Loucy (cell line): Measurements from ENCODE around the gene HOPX.
"Not testable (repeated sequence)": the region's sequence is repeated elsewhere in the genome, so short reads cannot be mapped to it uniquely, and the experiment has no call there.

Source experiments
- H2AFZ ChIP-seq: fragments of 200-600 bp; sonication (generic); 2 replicates; pipeline ENCODE4 v1.6.0; 2016; ENCODE audit warnings: antibody characterized with exemption, mild to moderate bottlenecking, low read length, moderate library complexity
- H3F3A ChIP-seq: fragments of 200-600 bp; 2 replicates; pipeline ENCODE4 v1.6.0; 2016; ENCODE audit warnings: antibody characterized with exemption, low read depth, mild to moderate bottlenecking
- H3K27me3 ChIP-seq: fragments of 200-600 bp; sonication (generic); 2 replicates; pipeline ENCODE4 v1.6.1; 2014; ENCODE audit warnings: low read length, mild to moderate bottlenecking; ENCODE audit not compliant: insufficient read depth, poor library complexity, severe bottlenecking
- H3K36me3 ChIP-seq: fragments of 200-600 bp; sonication (generic); 2 replicates; pipeline ENCODE4 v1.6.1; 2016; ENCODE audit warnings: low read length; ENCODE audit not compliant: insufficient read depth
- H3K4me1 ChIP-seq: fragments of 200-600 bp; sonication (generic); 2 replicates; pipeline ENCODE4 v1.5.1; 2014; ENCODE audit warnings: low read length, mild to moderate bottlenecking; ENCODE audit not compliant: insufficient read depth, poor library complexity, severe bottlenecking
- H3K4me2 ChIP-seq: fragments of 200-600 bp; sonication (generic); 2 replicates; pipeline ENCODE4 v1.6.0; 2014; ENCODE audit warnings: antibody characterized with exemption, low read length, low read depth, mild to moderate bottlenecking; ENCODE audit not compliant: poor library complexity, severe bottlenecking
- H3K4me3 ChIP-seq: fragments of 200-600 bp; sonication (generic); 2 replicates; pipeline ENCODE4 v1.5.1; 2014; ENCODE audit warnings: low read length, mild to moderate bottlenecking, mixed read lengths; ENCODE audit not compliant: poor library complexity, severe bottlenecking
- H3K79me2 ChIP-seq: fragments of 200-600 bp; sonication (generic); 2 replicates; pipeline ENCODE4 v1.6.1; 2014; ENCODE audit warnings: low read length; ENCODE audit not compliant: insufficient read depth
- H3K9ac ChIP-seq: fragments of 200-600 bp; sonication (generic); 2 replicates; pipeline ENCODE4 v1.6.0; 2014; ENCODE audit warnings: mild to moderate bottlenecking, low read depth, low read length, moderate library complexity; ENCODE audit not compliant: poor library complexity, severe bottlenecking
- H3K9me2 ChIP-seq: fragments of 200-600 bp; sonication (generic); replicated peaks from 2 replicates; pipeline ENCODE4 v1.6.1; 2016; ENCODE audit warnings: low read depth, low read length, mixed read lengths
- H3K9me3 ChIP-seq: fragments of 200-600 bp; sonication (generic); 2 replicates; pipeline ENCODE4 v1.6.1; 2014; ENCODE audit warnings: mild to moderate bottlenecking, antibody characterized with exemption, low read length, low read depth; ENCODE audit not compliant: insufficient read depth
- H4K20me1 ChIP-seq: fragments of 200-600 bp; sonication (generic); 2 replicates; pipeline ENCODE4 v1.6.0; 2014; ENCODE audit warnings: antibody characterized with exemption, low read length, mild to moderate bottlenecking; ENCODE audit not compliant: insufficient read depth, poor library complexity, severe bottlenecking
- CTCF ChIP-seq: fragments of 200-600 bp; sonication (generic); conservative IDR thresholded peaks from 2 replicates; pipeline ENCODE4 v1.5.1; 2014; ENCODE audit warnings: mild to moderate bottlenecking, antibody characterized with exemption, low read length
- EZH2phosphoT487 ChIP-seq: fragments of 200-600 bp; IDR thresholded peaks from 2 replicates; pipeline ENCODE4 v1.6.1; 2018; ENCODE audit warnings: antibody characterized with exemption, mild to moderate bottlenecking, moderate library complexity, borderline replicate concordance

The HOPX gene

GRCh38 chr4:56701161-56701480 lies 20.0 kb upstream of the HOPX start:
- Histone ChIP-seq H3K4me3 (no peak overlapping the region), H3K9ac (no peak overlapping the region), H4K20me1 (no peaks in the 10 kb centered on the region), H3K4me1 (peaks cover 24% of the 10 kb centered on the region), H3K4me2 (no peak overlapping the region), H3K36me3 (no peaks in the 10 kb centered on the region), H3K27me3 (no peaks in the 10 kb centered on the region), H3K79me2 (no peaks in the 10 kb centered on the region), H3K9me3 (no peaks in the 10 kb centered on the region), H3F3A (no peaks in the 10 kb centered on the region), H3K9me2 (no peaks in the 10 kb centered on the region), H2AFZ (no peak overlapping the region)
- TF ChIP-seq EZH2phosphoT487: no peak

GRCh38 chr4:56699537-56700105 lies 18.5 kb upstream of the HOPX start:
- H3K27me3 ChIP-seq: no peaks in the 10 kb centered on the region
- H3F3A ChIP-seq: no peaks in the 10 kb centered on the region
- no peaks in the 10 kb centered on the region for H3K36me3 ChIP-seq
- H4K20me1 ChIP-seq: no peaks in the 10 kb centered on the region
- TF ChIP-seq CTCF (no peak), EZH2phosphoT487 (no peak)
- no peak overlapping the region for H3K9ac ChIP-seq
- H3K9me2 ChIP-seq: no peaks in the 10 kb centered on the region
- no peaks in the 10 kb centered on the region for H3K9me3 ChIP-seq
- H3K4me1 ChIP-seq: peaks cover 32% of the 10 kb centered on the region
- no peak overlapping the region for H3K4me3 ChIP-seq
- no peak overlapping the region for H3K4me2 ChIP-seq
- H2AFZ ChIP-seq: no peak overlapping the region
- H3K79me2 ChIP-seq: no peaks in the 10 kb centered on the region

GRCh38 chr4:56698329-56698728 lies 17.2 kb upstream of the HOPX start:
- H3K4me2 ChIP-seq: no peak overlapping the region
- H3K79me2 ChIP-seq: no peaks in the 10 kb centered on the region
- no peak overlapping the region for H2AFZ ChIP-seq
- no peak overlapping the region for H3K9ac ChIP-seq
- H3K4me1 ChIP-seq: peaks cover 32% of the 10 kb centered on the region
- H4K20me1 ChIP-seq: no peaks in the 10 kb centered on the region
- H3K9me2 ChIP-seq: no peaks in the 10 kb centered on the region
- no peaks in the 10 kb centered on the region for H3K9me3 ChIP-seq
- no peaks in the 10 kb centered on the region for H3K27me3 ChIP-seq
- TF ChIP-seq CTCF (no peak), EZH2phosphoT487 (no peak)
- no peaks in the 10 kb centered on the region for H3F3A ChIP-seq
- no peak overlapping the region for H3K4me3 ChIP-seq
- no peaks in the 10 kb centered on the region for H3K36me3 ChIP-seq

- H3K79me2 ChIP-seq: no peaks in the 10 kb centered on the region
- TF ChIP-seq EZH2phosphoT487 (no peak), CTCF (no peak)
- no peak overlapping the region for H3K9ac ChIP-seq
- H3K36me3 ChIP-seq: no peaks in the 10 kb centered on the region
- H3K4me2 ChIP-seq: no peak overlapping the region
- no peaks in the 10 kb centered on the region for H3K9me2 ChIP-seq
- no peak overlapping the region for H3K4me3 ChIP-seq
- no peaks in the 10 kb centered on the region for H3K27me3 ChIP-seq
- no peaks in the 10 kb centered on the region for H3K9me3 ChIP-seq
- no peaks in the 10 kb centered on the region for H3F3A ChIP-seq
- peaks cover 26% of the 10 kb centered on the region for H3K4me1 ChIP-seq
- H4K20me1 ChIP-seq: no peaks in the 10 kb centered on the region
- no peak overlapping the region for H2AFZ ChIP-seq
These were observed 15.0 kb upstream of the HOPX start for GRCh38 chr4:56696056-56696455.

- not testable (repeated sequence) for H3K27me3 ChIP-seq, H3K79me2 ChIP-seq, H3F3A ChIP-seq, H4K20me1 ChIP-seq, H3K9ac ChIP-seq, H3K9me3 ChIP-seq, H3K4me2 ChIP-seq, H3K36me3 ChIP-seq, H2AFZ ChIP-seq, H3K9me2 ChIP-seq, H3K4me3 ChIP-seq
- H3K4me1 ChIP-seq: peaks cover 17% of the 10 kb centered on the region
These were observed 12.4 kb upstream of the HOPX start for GRCh38 chr4:56693476-56693875.
